Measurements from ENCODE around the gene PRKCE.

The PRKCE gene

DNA sequence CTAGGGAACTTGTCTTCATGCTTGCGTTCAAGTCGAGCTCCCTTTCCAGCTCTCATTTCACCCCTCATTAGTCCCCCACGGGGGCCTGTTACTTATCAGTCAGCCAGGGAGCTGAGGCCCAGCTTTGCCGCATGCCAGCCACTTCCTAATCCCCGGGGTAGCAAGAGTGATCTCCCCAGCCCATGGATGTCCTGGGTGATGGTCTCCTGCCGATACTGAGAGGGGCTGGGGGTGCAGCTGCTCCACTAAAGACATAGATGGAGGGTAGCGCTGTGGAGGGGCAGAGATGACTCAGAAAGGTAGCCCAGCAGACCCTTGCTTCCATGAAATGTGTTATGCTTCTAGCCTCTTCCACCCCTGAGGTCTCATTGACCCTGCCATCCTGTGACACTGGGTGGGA lies 331.7 kb downstream of the PRKCE start:
- TF ChIP-seq, protein P1, sequence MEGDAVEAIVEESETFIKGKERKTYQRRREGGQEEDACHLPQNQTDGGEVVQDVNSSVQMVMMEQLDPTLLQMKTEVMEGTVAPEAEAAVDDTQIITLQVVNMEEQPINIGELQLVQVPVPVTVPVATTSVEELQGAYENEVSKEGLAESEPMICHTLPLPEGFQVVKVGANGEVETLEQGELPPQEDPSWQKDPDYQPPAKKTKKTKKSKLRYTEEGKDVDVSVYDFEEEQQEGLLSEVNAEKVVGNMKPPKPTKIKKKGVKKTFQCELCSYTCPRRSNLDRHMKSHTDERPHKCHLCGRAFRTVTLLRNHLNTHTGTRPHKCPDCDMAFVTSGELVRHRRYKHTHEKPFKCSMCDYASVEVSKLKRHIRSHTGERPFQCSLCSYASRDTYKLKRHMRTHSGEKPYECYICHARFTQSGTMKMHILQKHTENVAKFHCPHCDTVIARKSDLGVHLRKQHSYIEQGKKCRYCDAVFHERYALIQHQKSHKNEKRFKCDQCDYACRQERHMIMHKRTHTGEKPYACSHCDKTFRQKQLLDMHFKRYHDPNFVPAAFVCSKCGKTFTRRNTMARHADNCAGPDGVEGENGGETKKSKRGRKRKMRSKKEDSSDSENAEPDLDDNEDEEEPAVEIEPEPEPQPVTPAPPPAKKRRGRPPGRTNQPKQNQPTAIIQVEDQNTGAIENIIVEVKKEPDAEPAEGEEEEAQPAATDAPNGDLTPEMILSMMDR (IDR thresholded peaks at IDR 0.05; ENCODE audit: borderline replicate concordance, control extremely low read depth, extremely low read depth, insufficient read depth, missing control alignments) = no peak
- no peak for DNase-seq (ENCODE audit: low spot score)
- in situ Hi-C loops (cut with MboI; ENCODE audit: low sequenced_read_pairs, unreplicated experiment) = no loop called here

DNA sequence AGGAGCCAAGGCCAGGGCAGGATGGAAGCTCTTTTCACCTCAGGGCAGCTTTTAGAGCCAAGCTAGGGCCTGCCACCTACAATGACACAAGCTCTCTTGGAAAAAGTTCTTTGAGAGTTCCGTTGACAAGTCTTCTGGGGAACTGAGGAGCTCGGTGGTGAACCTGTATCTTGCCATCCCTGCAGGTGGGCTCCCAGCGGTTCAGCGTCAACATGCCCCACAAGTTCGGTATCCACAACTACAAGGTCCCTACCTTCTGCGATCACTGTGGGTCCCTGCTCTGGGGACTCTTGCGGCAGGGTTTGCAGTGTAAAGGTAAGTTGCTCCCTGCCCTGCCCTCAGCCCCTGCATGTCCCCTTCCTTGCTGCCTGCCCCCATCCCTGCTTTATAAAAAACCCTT lies 332.9 kb downstream of the PRKCE start:
- in situ Hi-C loops (cut with MboI; ENCODE audit: low sequenced_read_pairs, unreplicated experiment) = no loop called here
- DNase-seq (ENCODE audit: low spot score) = no peak
- TF ChIP-seq, protein P1 (IDR thresholded peaks at IDR 0.05; ENCODE audit: borderline replicate concordance, control extremely low read depth, extremely low read depth, insufficient read depth, missing control alignments) = no peak

DNA sequence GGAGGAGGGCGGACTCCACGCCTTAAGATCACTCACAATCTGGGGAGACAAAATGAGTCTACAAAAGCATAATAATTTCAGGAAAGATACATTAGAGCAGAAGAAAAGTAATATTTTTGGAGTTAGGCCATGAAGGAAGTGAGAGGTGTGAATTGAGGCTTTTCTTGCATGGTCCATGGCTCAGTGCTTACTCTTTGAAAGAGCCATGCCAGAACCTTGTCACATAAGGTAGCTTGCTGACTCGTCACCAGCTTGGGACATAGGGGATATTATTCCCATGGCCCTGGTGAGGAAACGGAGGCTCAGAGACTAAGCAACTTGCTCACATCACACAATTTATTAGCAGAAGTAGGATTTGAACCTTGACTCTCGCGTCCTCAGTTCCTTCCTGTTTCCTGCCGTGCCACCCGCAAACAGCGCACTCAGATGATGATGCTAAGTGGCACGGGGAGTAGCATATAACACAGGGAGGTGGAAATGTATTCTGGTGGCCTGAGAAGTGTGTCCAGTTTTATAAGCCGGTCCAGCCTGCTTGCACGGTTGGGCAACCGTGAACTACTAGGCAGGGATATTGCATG lies 333.5 kb downstream of the PRKCE start:
- in situ Hi-C loops (cut with MboI; ENCODE audit: low sequenced_read_pairs, unreplicated experiment) = no loop called here
- no peak for DNase-seq (ENCODE audit: low spot score)
- TF ChIP-seq, protein P1 (IDR thresholded peaks at IDR 0.05; ENCODE audit: borderline replicate concordance, control extremely low read depth, extremely low read depth, insufficient read depth, missing control alignments) = no peak

DNA sequence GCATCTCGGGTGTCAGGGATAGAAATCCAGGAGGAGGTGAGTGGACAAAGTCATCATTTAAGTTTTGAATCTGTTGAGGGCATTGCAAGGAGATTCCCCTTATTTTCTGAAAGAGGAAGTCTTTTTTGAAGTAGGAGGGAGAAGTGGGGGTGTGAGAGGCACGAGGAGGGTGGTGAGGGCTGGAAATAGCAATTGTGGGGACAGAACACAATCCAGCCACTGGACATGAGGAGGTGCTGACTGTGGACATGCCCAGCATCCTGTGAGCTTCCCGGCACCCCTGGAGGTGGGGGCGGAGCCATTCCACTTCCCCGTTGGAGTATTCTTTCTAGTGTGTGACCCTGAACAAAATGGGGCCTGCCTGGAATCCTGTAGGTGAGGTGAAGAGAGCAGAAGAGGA lies 335.0 kb downstream of the PRKCE start:
- no peak for DNase-seq (ENCODE audit: low spot score)
- in situ Hi-C loops (cut with MboI; ENCODE audit: low sequenced_read_pairs, unreplicated experiment) = no loop called here
- TF ChIP-seq, protein P1 (IDR thresholded peaks at IDR 0.05; ENCODE audit: borderline replicate concordance, control extremely low read depth, extremely low read depth, insufficient read depth, missing control alignments) = no peak

DNA sequence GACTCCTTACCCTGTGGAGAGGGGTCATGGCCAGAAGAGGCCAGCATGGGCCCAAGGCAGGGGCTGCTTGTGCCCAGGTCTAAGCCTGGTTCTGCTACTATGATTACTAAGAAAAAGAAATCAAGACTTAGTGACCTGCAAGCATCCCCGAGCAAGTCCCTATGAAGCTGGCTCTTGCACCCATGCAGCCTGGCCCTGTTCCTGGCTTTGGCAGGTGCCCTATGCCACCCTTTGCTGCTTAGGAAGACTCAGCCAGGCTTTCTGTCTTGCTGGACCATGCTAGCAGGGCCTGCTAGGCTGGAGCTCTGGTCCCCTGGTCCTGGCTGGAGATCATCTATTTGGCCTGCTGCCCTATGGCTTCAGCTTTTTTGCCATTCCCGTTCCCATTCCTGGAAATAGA lies 336.4 kb downstream of the PRKCE start:
- in situ Hi-C loops (cut with MboI; ENCODE audit: low sequenced_read_pairs, unreplicated experiment) = no loop called here
- TF ChIP-seq, protein P1 (IDR thresholded peaks at IDR 0.05; ENCODE audit: borderline replicate concordance, control extremely low read depth, extremely low read depth, insufficient read depth, missing control alignments) = no peak
- no peak for DNase-seq (ENCODE audit: low spot score)

DNA sequence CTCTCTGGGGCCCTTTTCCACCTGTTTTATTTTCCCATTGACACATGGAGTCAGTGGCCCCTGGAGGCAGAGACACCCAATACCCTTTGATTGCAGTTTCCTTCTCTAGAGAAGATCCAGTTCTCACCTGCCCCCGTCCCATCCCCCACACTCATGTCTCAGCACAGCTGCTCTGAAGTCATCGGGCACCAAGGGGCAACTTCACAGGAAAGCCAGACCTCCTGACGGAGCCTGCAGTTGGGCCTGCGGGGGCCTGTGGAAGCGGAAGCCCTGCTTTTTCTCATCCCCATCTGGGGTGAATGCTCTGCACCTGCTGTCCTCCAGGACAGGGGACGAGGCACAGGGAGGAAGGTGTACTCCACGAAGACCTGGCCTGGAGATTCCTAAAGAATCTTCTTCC lies 337.4 kb downstream of the PRKCE start:
- DNase-seq (ENCODE audit: low spot score) = no peak
- TF ChIP-seq, protein P1 (IDR thresholded peaks at IDR 0.05; ENCODE audit: borderline replicate concordance, control extremely low read depth, extremely low read depth, insufficient read depth, missing control alignments) = no peak
- in situ Hi-C loops (cut with MboI; ENCODE audit: low sequenced_read_pairs, unreplicated experiment) = no loop called here
